SK-N-SH treated with all-trans-retinoic acid at 6 μM for 48 hours (cell line): ENCODE data around the gene DNLZ.

ENCODE experiments used
- POU6F1 ChIP-seq: fragments of 250-450 bp; sonication (Bioruptor Pico); IDR thresholded peaks from 2 replicates; pipeline ENCODE4 v1.8.0; 2021; ENCODE audit warnings: low read depth, mild to moderate bottlenecking, moderate library complexity, borderline replicate concordance
- TCF4 ChIP-seq: fragments of 250-450 bp; sonication (Bioruptor Pico); IDR thresholded peaks from 2 replicates; pipeline ENCODE4 v1.8.0; 2021; ENCODE audit warnings: mild to moderate bottlenecking, moderate library complexity, borderline replicate concordance

- TF ChIP-seq POU6F1 (CRISPR knock-in tag) (no peak), TCF4 (CRISPR knock-in tag) (no peak)
Observed at GRCh38 chr9:136381311-136381710, 17.8 kb upstream of the DNLZ start.
